ENCODE data around the gene LCE4A.
"Not testable (repeated sequence)": the region's sequence is repeated elsewhere in the genome, so short reads cannot be mapped to it uniquely, and the experiment has no call there.

The LCE4A gene, protein sequence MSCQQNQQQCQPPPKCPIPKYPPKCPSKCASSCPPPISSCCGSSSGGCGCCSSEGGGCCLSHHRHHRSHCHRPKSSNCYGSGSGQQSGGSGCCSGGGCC

DNA sequence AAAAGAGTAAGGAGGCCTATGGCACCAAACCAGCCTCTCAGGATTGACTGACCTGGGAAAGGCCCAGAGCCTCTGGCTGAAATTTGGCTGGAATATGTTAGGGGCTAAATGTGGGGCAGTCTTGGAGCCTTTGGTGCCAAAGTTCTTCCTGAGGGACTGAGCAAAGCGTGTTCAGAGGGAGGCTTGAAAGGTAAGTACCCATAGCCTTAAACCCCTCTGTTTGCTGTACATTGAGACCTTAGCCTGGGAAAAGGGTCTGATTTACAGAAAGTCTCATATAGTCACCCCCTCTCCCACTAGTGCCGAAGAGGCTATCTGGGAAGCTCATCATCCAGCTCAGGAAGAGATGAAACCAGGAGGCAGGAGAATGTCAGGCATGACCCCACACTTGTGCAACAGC is at the start of gene LCE4A:
Gene LCE4A, plus strand, starts transcription at position 301 of the 400 bp plus-strand sequence. CDS start 916 bp downstream, outside the sequence.
- no peak for DNase-seq

DNA sequence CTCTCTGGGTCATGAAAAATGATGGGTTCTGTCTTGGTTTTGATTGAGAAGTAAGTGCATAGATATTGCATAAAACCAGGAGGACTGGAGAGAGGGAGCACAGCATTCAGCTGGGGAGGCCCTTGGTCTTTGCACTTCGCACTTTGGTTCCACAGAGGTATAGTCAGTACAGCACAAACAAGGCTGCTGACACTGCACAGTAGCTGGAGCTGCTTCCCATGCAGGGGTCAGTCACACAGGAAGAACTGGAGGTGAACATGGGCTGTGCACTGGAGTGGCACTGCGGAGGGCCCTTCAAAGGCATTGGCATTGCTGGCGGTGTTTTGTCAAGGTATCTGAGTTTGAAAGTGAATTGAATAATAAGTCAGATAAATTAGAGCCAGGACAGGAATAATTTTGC is 49.3 kb upstream of the LCE4A start:
- DNase-seq, result no peak

DNA sequence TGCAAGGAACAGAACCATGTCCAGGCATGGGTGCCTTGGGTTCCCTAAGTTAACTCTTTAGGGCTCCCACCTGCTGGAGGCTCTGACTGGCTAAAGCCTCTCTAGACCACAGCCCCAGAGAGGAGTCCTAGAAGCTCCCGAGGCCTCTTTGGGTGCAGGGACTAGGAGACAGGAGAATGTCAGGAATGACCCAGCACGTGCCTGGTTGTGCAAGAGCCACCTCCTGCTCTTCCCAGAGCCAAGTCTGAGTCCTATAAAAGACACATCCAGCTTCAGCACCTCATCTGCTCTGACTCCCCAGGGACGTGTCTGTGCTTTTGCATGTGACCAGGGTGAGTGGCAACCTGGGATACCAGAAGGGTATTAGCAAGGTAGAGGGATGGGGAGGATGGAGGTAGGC is 44.9 kb upstream of the LCE4A start, which contains the start of gene LCE2D:
Gene LCE2D, plus strand, starts transcription at position 283 of the 400 bp plus-strand sequence. CDS start 726 bp downstream, outside the sequence.
- DNase-seq, result no peak

DNA sequence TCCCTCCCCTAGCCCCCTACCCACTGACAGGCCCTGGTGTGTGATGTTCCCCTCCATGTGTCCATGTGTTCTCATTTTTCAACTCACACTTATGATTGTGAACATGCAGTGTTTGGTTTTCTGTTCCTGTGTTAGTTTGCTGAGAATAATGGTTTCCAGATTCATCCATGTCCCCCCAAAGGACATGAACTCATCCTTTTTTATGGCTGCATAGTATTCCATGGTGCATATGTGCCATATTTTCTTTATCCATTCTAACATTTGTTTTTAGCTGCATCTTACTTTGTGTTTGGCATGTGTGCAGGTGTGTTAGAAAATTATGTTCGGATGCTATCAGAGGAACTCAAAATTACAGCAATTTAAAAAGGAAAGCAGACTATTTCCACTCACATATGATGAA is 41.8 kb upstream of the LCE4A start:
- not testable (repeated sequence) for DNase-seq

DNA sequence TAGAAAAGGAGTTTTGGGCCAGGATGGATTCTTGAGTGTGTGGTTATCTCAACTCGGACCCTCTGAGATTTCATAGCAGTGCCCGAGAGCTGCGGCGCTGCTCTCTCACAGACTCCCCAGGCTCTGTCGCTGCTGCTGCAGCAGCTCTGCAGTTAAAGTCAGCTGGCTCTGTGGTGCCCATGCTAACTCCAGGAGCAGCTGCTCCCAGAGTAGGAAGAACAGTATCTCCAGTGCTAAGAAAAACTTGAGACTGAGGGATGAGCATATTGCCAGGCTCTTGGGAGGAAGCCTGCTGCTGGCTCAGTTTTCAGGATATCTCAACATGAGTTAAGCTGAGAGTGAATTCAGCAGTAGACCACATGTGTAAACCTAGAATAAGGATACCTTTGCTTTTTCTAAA is 40.3 kb upstream of the LCE4A start:
- no peak for DNase-seq

DNA sequence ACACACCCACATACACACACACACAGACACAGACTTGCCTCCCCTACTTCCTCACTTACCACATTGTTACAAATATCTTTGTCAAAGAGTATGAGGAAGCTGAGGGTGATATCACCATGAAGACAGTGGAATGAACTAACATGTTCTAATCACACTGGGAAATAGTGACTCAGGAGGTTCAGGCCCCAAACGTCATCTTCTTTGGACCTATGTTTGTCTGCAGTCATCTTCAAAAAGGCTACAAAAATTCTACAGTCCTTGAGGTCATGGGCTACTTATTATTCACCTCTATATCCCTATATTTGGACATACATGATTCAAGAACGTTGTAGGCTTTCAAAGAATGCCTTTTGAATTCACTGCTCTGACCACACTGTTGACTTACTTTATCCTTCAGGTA is 34.9 kb upstream of the LCE4A start:
- no peak for DNase-seq

DNA sequence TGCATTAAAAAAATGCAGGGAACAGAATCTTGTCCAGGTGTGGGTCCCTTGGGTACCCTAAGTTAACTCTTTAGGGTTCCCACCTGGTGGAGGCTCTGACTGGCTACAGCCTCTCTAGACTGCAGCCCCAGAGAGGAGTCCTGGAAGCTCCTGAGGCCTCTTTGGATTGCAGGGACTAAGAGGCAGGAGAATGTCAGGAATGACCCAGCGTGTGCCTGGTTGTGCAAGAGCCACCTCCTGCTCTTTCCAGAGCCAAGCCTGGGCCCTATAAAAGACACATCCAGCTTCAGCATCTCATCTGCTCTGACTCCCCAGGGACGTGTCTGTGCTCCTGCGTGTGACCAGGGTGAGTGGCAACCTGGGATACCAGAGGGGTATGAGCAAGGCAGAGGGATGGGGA is 33.0 kb upstream of the LCE4A start, which contains the start of gene LCE2C:
Gene LCE2C, plus strand, starts transcription at position 297 of the 400 bp plus-strand sequence. CDS start 737 bp downstream, outside the sequence.
- not testable (repeated sequence) for DNase-seq

DNA sequence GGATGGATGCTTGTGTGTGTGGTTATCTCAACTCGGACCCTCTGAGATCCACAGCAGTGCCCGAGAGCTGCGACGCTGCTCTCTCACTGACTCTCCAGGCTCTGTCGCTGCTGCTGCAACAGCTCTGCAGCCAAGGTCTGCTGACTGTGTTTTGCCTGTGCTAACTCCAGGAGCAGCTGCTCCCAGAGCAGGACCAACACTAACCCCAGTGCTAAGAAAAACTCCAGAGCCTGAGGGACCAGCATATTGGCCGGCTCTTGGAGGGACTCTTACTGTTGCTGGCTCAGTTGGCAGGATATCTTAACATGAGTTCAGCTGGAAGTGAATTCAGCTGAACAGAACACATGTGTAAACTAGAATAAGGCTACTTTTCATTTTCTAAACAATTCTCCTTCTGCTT is 28.5 kb upstream of the LCE4A start:
- DNase-seq, result no peak

DNA sequence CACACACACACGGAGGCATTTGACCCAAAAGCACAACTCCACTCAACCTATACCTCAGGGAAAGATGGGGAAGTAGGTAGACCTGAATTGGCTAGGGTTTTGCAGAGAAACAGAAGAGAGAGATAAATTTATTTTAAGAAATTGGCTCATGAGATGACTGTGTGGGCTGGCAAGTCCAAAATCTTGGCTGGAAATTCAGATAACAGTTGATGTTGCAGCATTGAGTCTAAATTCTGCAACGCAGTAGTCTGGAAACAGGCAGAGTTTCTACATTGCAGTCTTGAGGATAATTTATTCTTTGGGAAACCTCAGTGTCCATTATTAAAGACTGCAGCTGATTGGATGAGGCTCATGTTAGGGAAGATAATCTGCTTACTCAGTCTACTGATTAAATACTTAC is 26.3 kb upstream of the LCE4A start:
- no peak for DNase-seq

DNA sequence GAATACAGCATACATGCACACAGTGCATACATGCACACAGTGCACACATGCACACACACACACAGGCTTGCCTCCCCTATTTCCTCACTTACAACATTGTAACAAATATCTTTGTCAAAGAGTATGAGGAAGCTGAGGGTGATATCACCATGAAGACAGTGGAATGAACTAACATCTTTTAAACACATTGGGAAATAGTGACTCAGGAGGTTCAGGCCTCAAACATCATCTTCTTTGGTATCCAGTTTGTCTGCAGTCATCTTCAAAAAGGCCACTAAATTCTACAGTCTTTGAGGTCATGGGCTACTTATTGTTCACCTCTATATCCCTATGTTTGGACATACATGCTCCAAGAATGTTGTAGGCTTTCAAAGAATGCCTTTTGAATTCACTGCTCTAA is 24.1 kb upstream of the LCE4A start:
- DNase-seq, result no peak

DNA sequence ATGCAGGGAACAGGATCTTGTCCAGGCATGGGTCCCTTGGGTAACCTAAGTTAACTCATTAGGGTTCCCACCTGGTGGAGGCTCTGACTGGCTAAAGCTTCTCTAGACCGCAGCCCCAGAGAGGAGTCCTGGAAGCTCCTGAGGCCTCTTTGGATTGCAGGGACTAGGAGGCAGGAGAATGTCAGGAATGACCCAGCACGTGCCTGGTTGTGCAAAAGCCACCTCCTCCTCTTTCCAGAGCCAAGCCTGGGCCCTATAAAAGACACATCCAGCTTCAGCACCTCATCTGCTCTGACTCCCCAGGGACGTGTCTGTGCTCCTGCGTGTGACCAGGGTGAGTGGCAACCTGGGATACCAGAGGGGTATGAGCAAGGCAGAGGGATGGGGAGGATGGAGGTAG is 22.1 kb upstream of the LCE4A start, which contains the start of gene LCE2B:
Gene LCE2B, plus strand, starts transcription at position 301 of the 400 bp plus-strand sequence. CDS start 721 bp downstream, outside the sequence.
- DNase-seq, result not testable (repeated sequence)

DNA sequence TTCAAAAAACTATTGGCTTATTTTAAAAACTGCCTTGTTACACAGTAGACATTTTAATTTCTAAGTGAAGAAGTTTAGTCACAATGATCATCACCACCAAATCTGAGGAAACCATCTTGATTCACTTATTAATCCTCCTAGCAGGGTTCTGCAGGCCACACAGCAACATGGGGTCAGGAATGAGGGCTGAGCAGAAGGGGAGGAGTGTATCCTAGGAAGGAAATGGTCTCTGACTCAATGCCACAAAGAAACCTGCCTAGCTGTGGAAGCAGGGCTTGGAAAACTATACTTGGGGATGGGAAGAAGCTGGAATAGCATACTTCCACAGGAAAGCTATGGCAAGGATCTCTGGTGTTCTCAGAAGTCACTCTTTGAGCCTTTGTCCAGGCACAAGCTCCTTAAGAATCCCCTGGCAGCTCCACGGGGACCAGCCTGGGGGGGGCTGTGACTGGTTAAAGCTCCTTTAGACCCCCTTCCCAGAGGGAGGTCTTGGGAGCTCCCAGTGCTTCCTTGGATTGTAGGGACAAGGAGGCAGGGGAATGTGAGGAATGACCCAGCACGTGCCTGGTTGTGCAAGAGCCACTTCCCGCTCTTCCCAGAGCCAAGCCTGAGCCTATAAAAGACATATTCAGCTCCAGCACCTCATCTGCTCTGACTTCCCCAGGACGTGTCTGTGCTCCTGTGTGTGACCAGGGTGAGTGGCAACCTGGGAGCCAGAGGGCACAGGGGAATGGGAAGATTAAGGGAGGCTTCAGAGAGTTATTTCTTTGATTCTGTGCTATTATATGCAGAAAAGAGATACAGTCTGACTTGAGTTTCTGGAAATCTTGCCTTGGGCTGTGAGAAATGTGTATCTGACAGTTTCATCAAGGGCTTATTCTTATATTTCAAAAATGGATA is 10.0 kb upstream of the LCE4A start, which contains the start of gene LCE2A:
Gene LCE2A, plus strand, starts transcription at position 645 of the 900 bp plus-strand sequence. CDS start 557 bp downstream, outside the sequence.
- no peak for DNase-seq

DNA sequence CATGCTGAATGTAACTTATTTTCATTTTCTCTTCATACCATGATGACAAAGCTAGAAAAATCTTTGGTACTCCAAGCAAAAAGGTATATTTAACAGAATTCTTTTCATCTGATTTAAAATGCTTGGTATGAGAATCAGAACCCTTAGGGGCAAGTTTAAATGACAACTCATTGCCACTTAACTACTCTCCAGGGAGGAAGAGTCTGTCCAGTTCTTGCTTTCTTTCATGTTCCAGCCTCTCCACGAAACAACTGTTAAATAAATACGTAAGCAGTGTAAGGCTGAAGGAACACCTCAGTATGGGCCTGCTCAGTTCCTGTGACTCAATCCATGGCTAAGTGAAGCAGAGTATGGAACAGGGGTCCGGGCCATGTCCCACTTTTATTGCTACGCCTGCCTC is 8.2 kb upstream of the LCE4A start:
- DNase-seq, result no peak

DNA sequence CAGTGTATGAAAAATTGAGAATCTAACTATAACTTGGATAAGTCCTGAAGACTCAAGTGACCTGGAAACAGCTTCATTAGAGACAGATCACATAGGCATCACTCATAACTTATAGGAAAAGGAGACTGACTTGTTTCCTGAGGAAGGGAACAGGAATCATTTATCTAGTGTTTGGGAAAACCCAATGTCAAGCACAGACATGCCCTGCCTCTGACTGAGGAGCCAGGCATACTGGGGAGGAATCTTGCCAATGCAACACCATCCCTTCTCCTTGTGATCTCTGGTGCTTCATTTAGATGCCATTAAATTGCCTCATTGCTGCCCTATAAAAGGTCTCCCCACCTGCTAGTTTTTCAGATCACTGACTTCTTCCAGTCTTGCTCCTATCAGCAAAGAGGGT is 10.3 kb downstream of the LCE4A start:
- DNase-seq, result no peak

DNA sequence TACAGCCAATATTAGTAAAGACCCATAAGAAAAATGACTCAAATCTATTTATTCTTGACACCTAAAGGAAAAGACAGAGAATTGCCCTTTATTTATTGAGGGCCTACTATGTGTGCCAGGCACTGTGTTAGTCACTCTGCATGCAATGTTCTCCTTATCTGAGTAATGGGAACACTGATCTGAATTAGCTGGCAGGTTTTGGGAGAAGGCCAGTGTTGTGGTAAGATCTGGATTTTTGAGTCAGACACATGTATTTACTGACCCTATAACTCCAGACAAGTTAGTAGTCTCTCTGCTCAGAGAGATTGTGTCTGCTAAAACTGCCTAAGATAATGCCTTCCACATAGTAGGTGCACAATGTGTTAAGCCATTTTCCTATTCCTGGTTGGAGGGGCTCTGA is 17.3 kb downstream of the LCE4A start:
- no peak for DNase-seq

DNA sequence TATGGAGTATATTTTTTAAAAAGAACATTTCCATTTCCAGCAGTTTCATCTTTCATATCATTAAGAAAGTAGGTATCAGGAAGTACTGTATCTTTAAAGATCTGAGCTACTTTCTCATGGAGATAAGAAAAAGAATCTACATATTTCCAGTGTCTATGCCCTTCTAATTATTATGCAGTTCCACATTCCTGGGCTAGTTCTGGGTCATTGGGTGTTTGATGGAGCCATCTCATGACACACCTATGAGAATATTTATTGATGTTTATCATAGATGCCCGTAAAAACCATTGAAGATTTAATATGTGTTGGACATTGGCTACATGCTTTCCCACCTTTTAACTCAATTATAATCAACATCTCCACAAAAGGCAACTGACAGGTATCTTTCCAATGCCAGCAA is 21.0 kb downstream of the LCE4A start:
- DNase-seq, result no peak

DNA sequence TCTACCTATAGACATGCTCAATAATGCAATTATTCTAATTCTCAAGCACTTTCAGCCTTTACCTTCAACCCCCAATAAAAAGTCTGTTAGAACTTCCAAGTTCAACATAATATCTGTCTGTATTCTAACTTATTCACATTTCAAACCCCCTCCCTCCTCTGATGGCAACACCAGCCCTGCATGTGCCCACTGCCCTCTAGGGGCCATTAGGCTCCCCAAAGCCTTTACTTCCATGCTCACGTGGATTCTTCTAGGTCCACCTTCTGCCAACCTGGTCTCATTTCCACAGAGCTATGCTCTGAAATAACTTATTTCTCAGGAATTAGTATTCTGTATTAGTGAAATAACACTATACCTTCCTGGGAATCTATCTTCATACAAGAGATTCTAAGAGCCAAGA is 27.7 kb downstream of the LCE4A start:
- DNase-seq, result no peak

DNA sequence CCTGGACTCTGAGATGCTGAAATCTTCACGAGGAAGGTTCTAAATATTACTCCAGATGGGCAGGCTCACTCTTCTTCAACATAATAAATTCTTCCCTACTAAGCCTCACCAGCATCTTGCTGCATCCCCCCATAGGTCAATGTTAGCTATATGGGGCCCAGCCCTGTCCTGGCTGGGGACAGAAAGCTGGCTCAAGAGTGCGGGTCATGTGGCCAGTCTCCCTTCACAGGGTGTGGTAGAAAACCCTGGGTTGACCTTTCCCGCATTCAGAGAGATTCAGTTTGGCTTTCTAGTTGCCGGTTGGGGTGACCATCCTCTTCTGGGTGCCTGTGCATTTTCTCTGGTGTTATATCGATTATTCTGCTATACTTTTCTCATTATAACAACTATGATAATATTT is 30.0 kb downstream of the LCE4A start:
- DNase-seq, result no peak

DNA sequence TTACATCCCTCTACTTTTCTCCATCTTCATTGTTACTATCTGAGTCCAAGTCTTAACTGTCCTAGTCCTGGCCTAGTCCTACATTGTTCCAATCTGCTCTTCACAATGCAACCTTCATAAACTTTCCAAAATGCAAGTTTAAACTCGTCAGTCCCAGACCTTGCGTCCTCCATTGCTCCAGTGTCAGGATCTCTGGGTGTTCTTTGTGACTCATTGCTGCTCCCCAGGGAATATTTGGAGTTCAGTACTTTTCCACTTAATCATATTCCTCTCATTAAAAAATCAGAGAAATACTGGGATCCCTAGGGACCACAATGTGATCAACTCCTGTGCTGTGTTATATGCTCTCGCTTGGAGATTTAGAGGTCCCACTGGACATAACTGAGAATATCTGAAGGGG is 31.9 kb downstream of the LCE4A start:
- DNase-seq, result no peak

DNA sequence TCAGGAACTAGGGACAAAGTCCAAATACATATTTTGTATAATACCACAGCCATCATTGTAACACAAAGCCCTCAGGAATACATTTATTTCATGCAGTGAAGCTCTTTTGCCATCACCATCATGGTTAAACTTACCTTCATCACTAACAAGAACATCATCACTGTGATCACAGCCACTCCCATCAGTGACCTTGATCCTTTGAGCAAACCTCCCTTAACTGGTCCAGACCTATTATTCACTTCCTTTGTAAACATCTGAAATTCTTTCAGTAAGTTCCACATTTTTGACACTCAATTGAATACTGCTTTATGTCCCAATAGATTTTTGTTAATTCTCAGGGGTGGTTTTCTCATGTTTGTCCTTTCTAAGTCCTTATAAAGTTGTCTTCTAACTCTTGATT is 33.7 kb downstream of the LCE4A start:
- DNase-seq, result no peak

DNA sequence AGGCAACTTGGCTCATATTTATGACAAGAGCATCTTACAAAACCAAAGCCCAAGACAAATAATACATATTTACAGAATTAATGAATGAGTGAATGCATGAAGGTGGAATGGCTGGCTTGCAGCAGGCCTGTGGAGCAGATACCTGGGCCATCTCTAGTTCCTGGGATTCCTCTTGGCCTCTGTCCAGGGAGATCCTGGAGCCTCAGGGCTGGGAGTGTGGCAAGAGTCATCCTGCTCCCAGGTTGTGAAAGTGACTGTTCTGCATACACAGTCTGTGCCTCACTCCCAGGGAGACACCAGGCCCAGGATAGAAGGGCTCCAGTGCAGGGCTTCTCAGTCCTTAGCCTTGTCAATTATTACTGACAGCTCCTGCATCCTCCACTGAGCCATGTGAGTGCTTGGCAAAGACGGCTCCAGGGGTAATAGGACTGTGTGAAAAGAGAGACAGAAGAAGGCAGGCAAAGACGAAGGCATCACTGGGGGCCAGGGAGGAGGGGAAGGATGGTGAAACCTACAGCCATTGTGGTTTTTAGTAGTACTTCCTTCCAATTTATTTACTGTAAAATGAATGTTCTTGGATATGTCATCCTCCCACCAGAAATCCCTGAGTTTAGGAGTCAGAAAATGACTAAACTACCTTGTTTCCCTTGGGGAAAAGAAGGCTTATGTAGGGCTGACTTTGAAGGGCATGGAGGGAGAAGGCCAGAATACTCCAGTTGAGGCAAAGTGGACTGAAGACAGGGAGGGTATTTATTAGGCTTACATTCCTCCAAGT is 35.6 kb downstream of the LCE4A start:
- no peak for DNase-seq

DNA sequence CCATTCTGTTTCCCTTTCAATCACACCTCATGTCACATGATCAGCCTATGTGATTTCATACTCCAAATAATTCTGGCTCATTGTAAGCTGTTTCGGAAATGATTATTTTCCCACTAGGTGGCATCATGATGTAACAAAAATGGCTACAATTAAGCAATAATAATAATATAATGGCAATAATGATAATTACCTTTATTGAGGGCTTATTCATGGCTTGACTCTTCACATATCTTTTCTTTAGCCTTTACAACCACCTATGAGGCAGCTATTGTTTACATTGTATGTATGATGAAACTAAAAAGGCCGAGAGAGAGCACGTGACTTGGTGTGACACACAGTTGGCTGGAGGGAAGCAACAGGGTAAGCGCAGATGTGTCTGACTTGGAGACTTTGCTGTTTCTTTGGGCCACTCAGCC is 37.3 kb downstream of the LCE4A start:
- no peak for DNase-seq

DNA sequence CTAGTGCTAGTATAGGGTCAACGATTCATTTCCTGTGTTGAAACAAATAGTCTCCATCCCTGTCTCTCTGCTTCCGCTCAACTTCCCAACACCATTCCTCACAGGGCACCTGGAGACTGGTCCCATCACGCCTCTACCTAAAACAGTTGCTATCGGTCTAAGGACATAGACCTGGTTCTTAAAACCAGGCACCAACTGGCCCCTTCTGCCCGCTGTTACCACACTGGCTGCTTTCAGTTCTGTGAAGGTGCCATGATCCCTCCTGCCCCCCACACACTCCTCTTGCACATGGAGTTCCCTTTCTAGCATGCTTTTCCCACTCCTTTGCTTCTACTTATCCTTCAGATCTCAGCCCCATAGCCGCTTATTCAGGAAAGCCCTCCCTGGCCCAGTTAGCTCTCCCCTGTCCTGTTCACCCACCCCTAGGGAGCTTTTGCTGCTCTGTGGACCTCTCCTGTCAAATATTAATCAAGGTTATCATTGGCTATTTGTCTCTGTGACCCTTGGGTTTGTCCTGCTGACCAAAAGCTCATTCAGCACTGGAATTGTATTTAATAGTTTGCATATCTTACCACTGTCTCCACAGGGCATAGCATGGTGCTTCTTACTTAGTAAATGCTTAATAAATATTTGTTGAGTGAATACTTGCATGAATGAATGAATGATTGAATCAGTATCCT is 37.9 kb downstream of the LCE4A start:
- DNase-seq, result no peak
